ENCODE measurements around the gene SIRT3. TPM values are rescaled to one million over a fixed set of nuclear protein-coding genes. Genes with fewer than 3 reads are reported as not detected.

The SIRT3 gene
- total RNA-seq, 2 donors from 2014 or later = 15.1 to 16.9 TPM

DNA sequence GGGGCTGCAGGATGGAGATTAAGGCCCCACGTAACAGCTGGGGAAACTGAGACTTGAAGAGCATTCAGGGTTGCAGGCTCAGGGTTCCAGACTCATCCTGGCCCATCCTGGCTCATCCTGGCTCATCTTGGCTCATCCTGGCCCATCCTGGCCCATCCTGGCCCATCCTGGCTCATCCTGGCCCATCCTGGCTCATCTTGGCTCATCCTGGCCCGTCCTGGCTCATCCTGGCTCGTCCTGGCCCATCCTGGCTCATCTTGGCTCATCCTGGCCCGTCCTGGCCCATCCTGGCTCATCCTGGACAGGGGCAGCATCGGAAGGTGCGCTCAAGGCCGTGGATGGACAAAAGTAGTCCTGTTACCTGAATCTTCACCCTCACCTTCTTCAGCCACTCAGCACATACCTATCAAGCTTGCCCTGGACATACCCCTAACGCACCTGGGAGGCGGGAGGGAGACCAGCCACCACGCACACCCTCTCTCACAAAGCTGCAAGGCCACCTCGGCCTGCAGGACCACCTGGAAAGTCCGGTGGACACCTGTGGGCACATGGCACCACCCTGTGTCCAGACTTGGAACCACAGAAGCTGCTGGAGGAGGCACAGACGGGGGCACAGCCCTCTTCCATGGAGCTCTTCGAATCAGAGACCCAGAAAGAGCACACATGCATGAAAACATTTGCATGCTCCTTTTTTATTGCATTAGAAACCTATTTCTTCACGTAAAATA lies 21.8 kb upstream of the SIRT3 start:
- no peak overlapping the region for H3K27ac ChIP-seq
- TF ChIP-seq, protein P1, sequence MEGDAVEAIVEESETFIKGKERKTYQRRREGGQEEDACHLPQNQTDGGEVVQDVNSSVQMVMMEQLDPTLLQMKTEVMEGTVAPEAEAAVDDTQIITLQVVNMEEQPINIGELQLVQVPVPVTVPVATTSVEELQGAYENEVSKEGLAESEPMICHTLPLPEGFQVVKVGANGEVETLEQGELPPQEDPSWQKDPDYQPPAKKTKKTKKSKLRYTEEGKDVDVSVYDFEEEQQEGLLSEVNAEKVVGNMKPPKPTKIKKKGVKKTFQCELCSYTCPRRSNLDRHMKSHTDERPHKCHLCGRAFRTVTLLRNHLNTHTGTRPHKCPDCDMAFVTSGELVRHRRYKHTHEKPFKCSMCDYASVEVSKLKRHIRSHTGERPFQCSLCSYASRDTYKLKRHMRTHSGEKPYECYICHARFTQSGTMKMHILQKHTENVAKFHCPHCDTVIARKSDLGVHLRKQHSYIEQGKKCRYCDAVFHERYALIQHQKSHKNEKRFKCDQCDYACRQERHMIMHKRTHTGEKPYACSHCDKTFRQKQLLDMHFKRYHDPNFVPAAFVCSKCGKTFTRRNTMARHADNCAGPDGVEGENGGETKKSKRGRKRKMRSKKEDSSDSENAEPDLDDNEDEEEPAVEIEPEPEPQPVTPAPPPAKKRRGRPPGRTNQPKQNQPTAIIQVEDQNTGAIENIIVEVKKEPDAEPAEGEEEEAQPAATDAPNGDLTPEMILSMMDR (IDR thresholded peaks at IDR 0.05) = no peak
- H3K9me3 ChIP-seq = no peaks in the 10 kb centered on the region
- no peaks in the 10 kb centered on the region for H3K27me3 ChIP-seq
- H3K4me3 ChIP-seq = no peak overlapping the region
- no peaks in the 10 kb centered on the region for H3K4me1 ChIP-seq
- intact Hi-C loops (cut with DNase I) = no loop called here
- no peaks in the 10 kb centered on the region for H3K36me3 ChIP-seq
- H3K9ac ChIP-seq (ENCODE audit: low read depth in 2 of 2, low read length in 2 of 2) = peak overlapping the region in 1 of 2 donors; percentile 7
- DNase-seq = no peak

DNA sequence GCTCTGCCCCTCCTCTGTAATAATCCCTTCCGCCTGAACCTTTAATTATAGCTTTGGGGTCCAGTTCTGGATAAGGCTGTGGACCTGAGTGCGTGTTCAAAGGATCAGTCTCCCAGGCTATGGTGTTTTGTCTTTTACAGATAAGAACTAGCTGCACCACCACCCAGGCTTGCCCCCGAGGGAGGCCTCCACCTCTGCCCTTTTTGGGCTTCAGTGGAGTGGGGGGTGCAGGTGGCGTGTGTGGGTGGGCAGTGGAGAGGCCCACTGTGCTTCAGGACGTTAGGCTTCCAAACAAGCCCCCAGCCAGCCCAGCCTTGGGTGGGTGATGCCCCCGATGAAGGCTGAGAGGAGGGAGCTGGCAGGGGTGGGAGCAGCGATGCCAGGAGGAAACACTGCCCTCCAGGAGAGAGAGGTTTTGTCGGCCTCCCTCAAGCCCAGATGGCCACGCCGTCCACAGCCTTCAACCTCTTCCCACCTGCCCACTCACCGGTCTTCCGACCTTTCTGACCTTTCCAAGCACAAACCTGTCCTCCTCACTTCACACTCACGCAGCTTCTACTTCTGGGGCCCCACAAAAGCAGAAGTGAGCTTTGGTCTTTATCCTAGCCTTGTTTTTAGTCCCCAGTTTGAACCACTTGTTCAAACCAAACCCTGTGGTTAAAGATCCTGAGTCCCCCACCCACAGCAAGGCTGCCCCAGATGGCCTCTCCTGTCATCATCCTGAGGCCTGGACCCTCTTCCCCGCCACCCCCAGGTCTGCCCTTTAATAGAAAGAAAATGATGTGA lies 21.0 kb upstream of the SIRT3 start:
- no peaks in the 10 kb centered on the region for H3K4me1 ChIP-seq
- intact Hi-C loops (cut with DNase I) = no loop called here

DNA sequence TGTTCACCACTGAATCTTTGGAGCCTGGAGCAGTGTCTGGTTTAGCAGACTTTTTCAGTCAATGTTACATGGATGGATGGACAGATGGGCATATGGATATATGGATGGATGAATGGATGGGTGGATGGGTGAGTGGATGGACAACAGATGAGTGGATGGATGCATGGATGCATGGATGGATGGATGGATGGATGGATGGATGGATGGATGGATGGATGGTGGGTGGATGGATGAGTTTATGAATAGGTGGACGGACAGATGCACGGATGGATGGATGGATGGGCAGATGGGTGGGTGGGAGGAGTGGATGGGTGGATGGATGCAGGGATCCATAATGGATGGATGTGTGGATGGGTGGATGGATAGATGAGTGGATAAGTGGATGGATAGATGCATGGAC lies 19.7 kb upstream of the SIRT3 start:
- Histone ChIP-seq H3K4me1 (no peaks in the 10 kb centered on the region), H3K9me3 (no peaks in the 10 kb centered on the region), H3K9ac (ENCODE audit: low read depth in 2 of 2, low read length in 2 of 2) (no peak overlapping the region), H3K27ac (no peak overlapping the region), H3K4me3 (no peak overlapping the region), H3K27me3 (no peaks in the 10 kb centered on the region), H3K36me3 (no peaks in the 10 kb centered on the region)
- no peak for DNase-seq
- intact Hi-C loops (cut with DNase I) = no loop called here
- TF ChIP-seq, protein P1 (IDR thresholded peaks at IDR 0.05) = no peak

More for the DNA sequence above, 21.0 kb upstream of the SIRT3 start:
- no peak overlapping the region for H3K9ac ChIP-seq (ENCODE audit: low read depth in 2 of 2, low read length in 2 of 2)
- no peak overlapping the region for H3K4me3 ChIP-seq
- H3K36me3 ChIP-seq = no peaks in the 10 kb centered on the region
- no peak for DNase-seq
- TF ChIP-seq, protein P1 (IDR thresholded peaks at IDR 0.05) = no peak
- no peaks in the 10 kb centered on the region for H3K9me3 ChIP-seq
- no peak overlapping the region for H3K27ac ChIP-seq
- H3K27me3 ChIP-seq = no peaks in the 10 kb centered on the region

DNA sequence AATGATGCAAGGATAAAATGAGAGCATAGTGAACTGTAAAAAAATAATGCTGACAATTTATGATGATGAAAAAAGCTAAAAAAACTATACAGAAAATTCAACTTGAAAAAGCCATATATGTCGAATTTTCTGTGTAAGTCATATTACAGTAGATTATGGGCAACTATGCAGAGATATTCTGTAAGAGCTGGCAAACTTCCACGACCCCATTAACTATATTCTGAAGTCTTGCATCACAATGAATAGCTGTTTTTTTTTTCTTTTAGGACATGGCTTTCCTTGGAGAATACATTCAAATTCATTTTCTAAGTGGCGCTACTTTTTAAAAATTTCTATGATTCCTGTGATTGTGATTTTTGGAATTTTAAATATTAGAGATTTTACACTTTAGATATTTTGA lies 19.0 kb upstream of the SIRT3 start:
- intact Hi-C loops (cut with DNase I) = no loop called here
- Histone ChIP-seq H3K9ac (ENCODE audit: low read depth in 2 of 2, low read length in 2 of 2) (no peak overlapping the region), H3K4me3 (no peak overlapping the region), H3K27ac (no peak overlapping the region), H3K9me3 (no peaks in the 10 kb centered on the region), H3K4me1 (no peaks in the 10 kb centered on the region), H3K27me3 (no peaks in the 10 kb centered on the region), H3K36me3 (no peaks in the 10 kb centered on the region)
- TF ChIP-seq, protein P1 (IDR thresholded peaks at IDR 0.05) = no peak
- no peak for DNase-seq

DNA sequence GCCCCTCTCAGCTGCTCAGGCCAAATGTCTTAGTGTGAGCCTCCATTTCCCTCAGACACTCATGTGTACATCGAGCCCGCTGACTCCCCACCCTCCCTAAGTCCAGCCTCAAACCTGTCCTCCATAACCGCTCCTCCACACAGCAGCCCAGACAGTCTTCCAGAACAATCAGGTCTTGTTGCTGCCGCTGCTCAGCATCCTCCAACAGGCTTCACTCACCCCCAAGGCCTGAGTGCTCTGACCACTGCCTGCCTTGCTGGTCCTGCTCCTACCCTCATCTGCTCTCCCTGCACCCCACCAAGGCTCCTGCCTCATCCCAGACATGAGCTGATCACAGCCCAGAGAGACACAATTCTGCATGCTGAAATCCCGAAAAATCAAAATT lies 17.7 kb upstream of the SIRT3 start:
- H3K9me3 ChIP-seq = no peaks in the 10 kb centered on the region
- H3K4me3 ChIP-seq = no peak overlapping the region
- intact Hi-C loops (cut with DNase I) = loop anchor here (5.0 kb wide), 1 partner anchor 108 kb away; no protein-coding TSS in a partner anchor
- no peak overlapping the region for H3K27ac ChIP-seq
- no peaks in the 10 kb centered on the region for H3K36me3 ChIP-seq
- H3K27me3 ChIP-seq = no peaks in the 10 kb centered on the region
- H3K4me1 ChIP-seq = no peaks in the 10 kb centered on the region
- H3K9ac ChIP-seq (ENCODE audit: low read depth in 2 of 2, low read length in 2 of 2) = no peak overlapping the region
- TF ChIP-seq, protein P1 (IDR thresholded peaks at IDR 0.05) = no peak
- DNase-seq = no peak

Data from colonic mucosa (tissue), 4 donors.